HEK293 (cell line): Measurements from ENCODE around the gene GPR18.

Source experiments
- CTCF ChIA-PET: fragments of 350-600 bp; formaldehyde crosslinking; extraction: SDS; loops from one replicate; lab custom pipeline; 2021; ENCODE audit warnings: antibody characterized with exemption; lab: Yijun Ruan, JAX
- POLR2A ChIA-PET: fragments of 300-600 bp; formaldehyde crosslinking; extraction: SDS; loops from one replicate; lab custom pipeline; 2020; ENCODE audit warnings: antibody characterized with exemption, inconsistent platforms; lab: Yijun Ruan, JAX
- H3K27ac ChIP-seq: fragments of 200-500 bp; sonication (Bioruptor generic); 2 replicates; pipeline ENCODE4 v1.5.1; 2014; ENCODE audit warnings: low read depth, low read length, control low read depth, inconsistent platforms; ENCODE audit errors: extremely low read depth
- H3K36me3 ChIP-seq, 2 experiments: fragments of 200-500 bp in 1 of 2; sonication (Bioruptor generic) in 1 of 2; 1 replicate in 1 of 2; 2 replicates in 1 of 2; pipeline ENCODE4 v1.5.1; 2014 to 2017; ENCODE audit warnings: inconsistent platforms in 2 of 2, low read length in 2 of 2; ENCODE audit not compliant: control insufficient read depth in 2 of 2, insufficient read depth in 1 of 2
- H3K4me1 ChIP-seq: fragments of 200-500 bp; sonication (Bioruptor generic); 2 replicates; pipeline ENCODE4 v1.5.1; 2014; ENCODE audit warnings: mild to moderate bottlenecking, low read length, inconsistent platforms; ENCODE audit not compliant: control insufficient read depth, insufficient read depth
- H3K4me3 ChIP-seq: 2 replicates; pipeline ENCODE4 v1.5.1; 2011; ENCODE audit warnings: low read depth, mild to moderate bottlenecking, control low read depth, low read length, moderate library complexity
- H3K9me3 ChIP-seq: fragments of 200-500 bp; sonication (Bioruptor generic); 2 replicates; pipeline ENCODE4 v1.5.1; 2014; ENCODE audit warnings: low read depth, low read length, inconsistent platforms; ENCODE audit not compliant: control insufficient read depth, insufficient read depth
- BCL11A ChIP-seq: fragments of 450-650 bp; formaldehyde crosslinking; IDR thresholded peaks from 2 replicates; pipeline ENCODE4 v1.5.1; 2016; ENCODE audit warnings: low read depth, missing biosample characterization, missing genetic modification characterization
- HIC1 ChIP-seq: fragments of 450-650 bp; formaldehyde crosslinking; IDR thresholded peaks from 2 replicates; pipeline ENCODE4 v1.5.1; 2016; ENCODE audit warnings: missing biosample characterization, missing genetic modification characterization
- KLF1 ChIP-seq: fragments of 450-650 bp; formaldehyde crosslinking; IDR thresholded peaks from 2 replicates; pipeline ENCODE4 v1.5.1; 2016; ENCODE audit warnings: missing biosample characterization, missing genetic modification characterization
- ZBTB17 ChIP-seq: fragments of 450-650 bp; formaldehyde crosslinking; IDR thresholded peaks from 2 replicates; pipeline ENCODE4 v1.5.1; 2016; ENCODE audit warnings: missing biosample characterization, missing genetic modification characterization
- ZFHX2 ChIP-seq: fragments of 450-650 bp; formaldehyde crosslinking; conservative IDR thresholded peaks from 2 replicates; pipeline ENCODE4 v1.5.1; 2016; ENCODE audit warnings: missing biosample characterization, missing genetic modification characterization
- ZFP69B ChIP-seq: fragments of 450-650 bp; formaldehyde crosslinking; IDR thresholded peaks from 2 replicates; pipeline ENCODE4 v1.5.1; 2016; ENCODE audit warnings: missing biosample characterization, missing genetic modification characterization
- ZNF121 ChIP-seq: fragments of 450-650 bp; formaldehyde crosslinking; IDR thresholded peaks from 2 replicates; pipeline ENCODE4 v1.5.1; 2016; ENCODE audit warnings: missing biosample characterization, missing genetic modification characterization
- ZNF184 ChIP-seq: fragments of 450-650 bp; IDR thresholded peaks from 2 replicates; pipeline ENCODE4 v1.5.1; 2018; ENCODE audit warnings: missing biosample characterization, mild to moderate bottlenecking, missing genetic modification characterization
- ZNF26 ChIP-seq: fragments of 450-650 bp; formaldehyde crosslinking; IDR thresholded peaks from 2 replicates; pipeline ENCODE4 v1.5.1; 2016; ENCODE audit warnings: missing biosample characterization, missing genetic modification characterization
- ZNF324 ChIP-seq: fragments of 450-650 bp; formaldehyde crosslinking; IDR thresholded peaks from 2 replicates; pipeline ENCODE4 v1.5.1; 2016; ENCODE audit warnings: missing biosample characterization, missing genetic modification characterization
- ZNF37A ChIP-seq: fragments of 450-650 bp; IDR thresholded peaks from 2 replicates; pipeline ENCODE4 v1.5.1; 2018; ENCODE audit warnings: missing biosample characterization, missing genetic modification characterization
- ZNF394 ChIP-seq: fragments of 450-650 bp; formaldehyde crosslinking; IDR thresholded peaks from 2 replicates; pipeline ENCODE4 v1.5.1; 2016; ENCODE audit warnings: missing biosample characterization, missing genetic modification characterization, mild to moderate bottlenecking, moderate library complexity, borderline replicate concordance
- ZNF416 ChIP-seq: fragments of 450-650 bp; formaldehyde crosslinking; IDR thresholded peaks from 2 replicates; pipeline ENCODE4 v1.5.1; 2016; ENCODE audit warnings: missing biosample characterization, missing genetic modification characterization
- ZNF426 ChIP-seq: fragments of 450-650 bp; formaldehyde crosslinking; IDR thresholded peaks from 2 replicates; pipeline ENCODE4 v1.5.1; 2017; ENCODE audit warnings: missing biosample characterization, missing genetic modification characterization, mild to moderate bottlenecking, inconsistent platforms, moderate library complexity
- ZNF585B ChIP-seq: fragments of 450-650 bp; formaldehyde crosslinking; IDR thresholded peaks from 2 replicates; pipeline ENCODE4 v1.5.1; 2016; ENCODE audit warnings: missing biosample characterization, missing genetic modification characterization
- ZNF621 ChIP-seq: fragments of 450-650 bp; formaldehyde crosslinking; IDR thresholded peaks from 2 replicates; pipeline ENCODE4 v1.5.1; 2017; ENCODE audit warnings: missing biosample characterization, missing genetic modification characterization
- ZNF624 ChIP-seq: fragments of 450-650 bp; formaldehyde crosslinking; IDR thresholded peaks from 2 replicates; pipeline ENCODE4 v1.5.1; 2017; ENCODE audit warnings: missing biosample characterization, missing genetic modification characterization
- ZNF654 ChIP-seq: fragments of 450-650 bp; formaldehyde crosslinking; IDR thresholded peaks from 2 replicates; pipeline ENCODE4 v1.5.1; 2016; ENCODE audit warnings: low read depth, missing biosample characterization, missing genetic modification characterization
- ZNF664 ChIP-seq: fragments of 450-650 bp; formaldehyde crosslinking; IDR thresholded peaks from 2 replicates; pipeline ENCODE4 v1.5.1; 2016; ENCODE audit warnings: missing biosample characterization, missing genetic modification characterization
- ZSCAN30 ChIP-seq: fragments of 450-650 bp; IDR thresholded peaks from 2 replicates; pipeline ENCODE4 v1.5.1; 2018; ENCODE audit warnings: missing biosample characterization, mild to moderate bottlenecking, missing genetic modification characterization, moderate library complexity
- TF ChIP-seq, protein P1 (sequence below): fragments of 450-650 bp; formaldehyde crosslinking; IDR thresholded peaks from 2 replicates; pipeline ENCODE4 v1.5.1; 2016; ENCODE audit warnings: missing biosample characterization, missing genetic modification characterization, borderline replicate concordance

GPR18 gene

GRCh38 chr13:99289674-99290337, 31.6 kb upstream of the GPR18 start:
- no peak for TF ChIP-seq ZNF394 (tag by site-specific recombination)
- no peak for TF ChIP-seq ZFHX2 (tag by site-specific recombination)
- TF ChIP-seq ZNF121 (tag by site-specific recombination): no peak
- TF ChIP-seq ZBTB17 (tag by site-specific recombination): no peak
- no peak for TF ChIP-seq HIC1 (tag by site-specific recombination)
- TF ChIP-seq ZNF624 (tag by site-specific recombination): no peak
- TF ChIP-seq ZSCAN30 (tag by site-specific recombination): no peak
- no peak for TF ChIP-seq ZNF621
- TF ChIP-seq ZNF426 (tag by site-specific recombination): no peak
- H3K27ac ChIP-seq: no peak overlapping the region
- ChIA-PET CTCF (no interaction called here), POLR2A (no interaction called here)
- no peaks in the 10 kb centered on the region for H3K4me1 ChIP-seq
- no peaks in the 10 kb centered on the region for H3K36me3 ChIP-seq
- no peak overlapping the region for H3K4me3 ChIP-seq
- no peaks in the 10 kb centered on the region for H3K9me3 ChIP-seq

DNA sequence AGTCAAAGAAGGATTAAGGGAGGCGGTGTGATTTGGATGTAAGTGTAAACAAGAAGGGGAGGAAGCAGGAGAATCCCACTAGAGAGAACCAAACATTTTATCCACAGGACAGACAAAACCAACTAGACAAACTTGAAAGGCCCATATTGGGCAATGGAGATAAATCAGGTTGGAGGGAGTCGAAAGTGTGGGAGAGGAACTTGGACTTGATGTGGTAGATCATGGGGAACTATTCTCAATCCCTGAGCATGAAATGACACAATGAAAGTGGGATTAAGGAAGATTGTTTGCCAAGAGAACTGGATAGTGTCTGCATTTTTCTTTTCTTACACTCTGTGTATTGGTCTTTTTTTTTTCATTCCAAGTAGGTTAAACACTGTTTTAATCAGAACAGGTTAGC, 31.1 kb upstream of the GPR18 start:
- ChIA-PET POLR2A (no interaction called here), CTCF (interaction anchor here (0.6 kb wide), 1 partner anchor 105 kb away, joined by 3 read pairs; no protein-coding TSS in a partner anchor)
- no peaks in the 10 kb centered on the region for H3K9me3 ChIP-seq
- H3K36me3 ChIP-seq: no peaks in the 10 kb centered on the region
- no peak overlapping the region for H3K4me3 ChIP-seq
- TF ChIP-seq ZNF26 (tag by site-specific recombination): no peak
- no peak for TF ChIP-seq ZNF654 (tag by site-specific recombination)
- TF ChIP-seq ZNF585B (tag by site-specific recombination): no peak
- no peak overlapping the region for H3K27ac ChIP-seq
- H3K4me1 ChIP-seq: no peaks in the 10 kb centered on the region

- Histone ChIP-seq H3K27ac (no peak overlapping the region), H3K4me3 (no peak overlapping the region), H3K9me3 (no peaks in the 10 kb centered on the region), H3K4me1 (no peaks in the 10 kb centered on the region), H3K36me3 (no peaks in the 10 kb centered on the region)
- CTCF ChIA-PET: interaction anchor here (0.6 kb wide), 1 partner anchor 9 kb away, joined by 3 read pairs; no protein-coding TSS in a partner anchor
- POLR2A ChIA-PET: no interaction called here
- TF ChIP-seq KLF1 (tag by site-specific recombination) (no peak), ZNF324 (no peak), BCL11A (tag by site-specific recombination) (no peak), ZNF664 (tag by site-specific recombination) (no peak), ZNF416 (tag by site-specific recombination) (no peak), ZNF184 (tag by site-specific recombination) (no peak), ZNF37A (tag by site-specific recombination) (no peak), ZFP69B (no peak)
- TF ChIP-seq, protein P1, sequence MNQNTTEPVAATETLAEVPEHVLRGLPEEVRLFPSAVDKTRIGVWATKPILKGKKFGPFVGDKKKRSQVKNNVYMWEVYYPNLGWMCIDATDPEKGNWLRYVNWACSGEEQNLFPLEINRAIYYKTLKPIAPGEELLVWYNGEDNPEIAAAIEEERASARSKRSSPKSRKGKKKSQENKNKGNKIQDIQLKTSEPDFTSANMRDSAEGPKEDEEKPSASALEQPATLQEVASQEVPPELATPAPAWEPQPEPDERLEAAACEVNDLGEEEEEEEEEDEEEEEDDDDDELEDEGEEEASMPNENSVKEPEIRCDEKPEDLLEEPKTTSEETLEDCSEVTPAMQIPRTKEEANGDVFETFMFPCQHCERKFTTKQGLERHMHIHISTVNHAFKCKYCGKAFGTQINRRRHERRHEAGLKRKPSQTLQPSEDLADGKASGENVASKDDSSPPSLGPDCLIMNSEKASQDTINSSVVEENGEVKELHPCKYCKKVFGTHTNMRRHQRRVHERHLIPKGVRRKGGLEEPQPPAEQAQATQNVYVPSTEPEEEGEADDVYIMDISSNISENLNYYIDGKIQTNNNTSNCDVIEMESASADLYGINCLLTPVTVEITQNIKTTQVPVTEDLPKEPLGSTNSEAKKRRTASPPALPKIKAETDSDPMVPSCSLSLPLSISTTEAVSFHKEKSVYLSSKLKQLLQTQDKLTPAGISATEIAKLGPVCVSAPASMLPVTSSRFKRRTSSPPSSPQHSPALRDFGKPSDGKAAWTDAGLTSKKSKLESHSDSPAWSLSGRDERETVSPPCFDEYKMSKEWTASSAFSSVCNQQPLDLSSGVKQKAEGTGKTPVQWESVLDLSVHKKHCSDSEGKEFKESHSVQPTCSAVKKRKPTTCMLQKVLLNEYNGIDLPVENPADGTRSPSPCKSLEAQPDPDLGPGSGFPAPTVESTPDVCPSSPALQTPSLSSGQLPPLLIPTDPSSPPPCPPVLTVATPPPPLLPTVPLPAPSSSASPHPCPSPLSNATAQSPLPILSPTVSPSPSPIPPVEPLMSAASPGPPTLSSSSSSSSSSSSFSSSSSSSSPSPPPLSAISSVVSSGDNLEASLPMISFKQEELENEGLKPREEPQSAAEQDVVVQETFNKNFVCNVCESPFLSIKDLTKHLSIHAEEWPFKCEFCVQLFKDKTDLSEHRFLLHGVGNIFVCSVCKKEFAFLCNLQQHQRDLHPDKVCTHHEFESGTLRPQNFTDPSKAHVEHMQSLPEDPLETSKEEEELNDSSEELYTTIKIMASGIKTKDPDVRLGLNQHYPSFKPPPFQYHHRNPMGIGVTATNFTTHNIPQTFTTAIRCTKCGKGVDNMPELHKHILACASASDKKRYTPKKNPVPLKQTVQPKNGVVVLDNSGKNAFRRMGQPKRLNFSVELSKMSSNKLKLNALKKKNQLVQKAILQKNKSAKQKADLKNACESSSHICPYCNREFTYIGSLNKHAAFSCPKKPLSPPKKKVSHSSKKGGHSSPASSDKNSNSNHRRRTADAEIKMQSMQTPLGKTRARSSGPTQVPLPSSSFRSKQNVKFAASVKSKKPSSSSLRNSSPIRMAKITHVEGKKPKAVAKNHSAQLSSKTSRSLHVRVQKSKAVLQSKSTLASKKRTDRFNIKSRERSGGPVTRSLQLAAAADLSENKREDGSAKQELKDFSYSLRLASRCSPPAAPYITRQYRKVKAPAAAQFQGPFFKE (tag by site-specific recombination): no peak
These were observed 29.9 kb upstream of the GPR18 start for GRCh38 chr13:99288089-99288488.
